Panc1 (cell line): ENCODE results near the gene ZBED4. TPM values are rescaled to one million over a fixed set of nuclear protein-coding genes. Genes with fewer than 3 reads are reported as not detected.

Source experiments
- ATAC-seq: fragments of 200-7000 bp; cut with Tn5 transposase; 2 replicates; pipeline ENCODE4 v1.9.1; 2020; ENCODE audit warnings: mild to moderate bottlenecking, moderate library complexity
- Bru-seq: library from RNA; stranded (reverse); fragments of 400-500 nt; gene quantifications from one replicate; lab custom pipeline; 2021; lab: Mats Ljungman, UMichigan
- BruChase-seq, 2 experiments: library from RNA; stranded (reverse); fragments of 400-500 nt; gene quantifications; one replicate each; lab custom pipeline; 2021; lab: Mats Ljungman, UMichigan
- BruUV-seq: library from RNA; stranded (reverse); fragments of 400-500 nt; replicated peaks from 2 replicates; lab custom pipeline; 2021; lab: Mats Ljungman, UMichigan
- CTCF ChIA-PET: fragments of 300-600 bp; sonication (Branson Sonifier 250); formaldehyde crosslinking; loops from one replicate; lab custom pipeline; 2022; ENCODE audit warnings: antibody characterized with exemption; lab: Charles Lee
- POLR2A ChIA-PET: fragments of 300-600 bp; sonication (Branson Sonifier 250); formaldehyde crosslinking; loops from one replicate; lab custom pipeline; 2022; ENCODE audit warnings: antibody characterized with exemption; lab: Charles Lee
- DNase-seq: peaks from one replicate; pipeline ENCODE4 v3.0.0-alpha.2; 2010; ENCODE audit warnings: low read depth, low spot score
- H3K27ac ChIP-seq: 2 replicates; pipeline ENCODE4 v1.5.1; 2011; ENCODE audit warnings: mild to moderate bottlenecking, low read length, inconsistent platforms
- H3K27me3 ChIP-seq: fragments of 200-500 bp; sonication (Bioruptor generic); 2 replicates; pipeline ENCODE4 v1.6.0; 2014; ENCODE audit warnings: low read length, inconsistent platforms; ENCODE audit not compliant: control insufficient read depth, insufficient read depth
- H3K36me3 ChIP-seq: fragments of 200-500 bp; sonication (Bioruptor generic); 2 replicates; pipeline ENCODE4 v1.5.1; 2014; ENCODE audit warnings: inconsistent platforms, mild to moderate bottlenecking, low read length, moderate library complexity; ENCODE audit not compliant: control insufficient read depth, insufficient read depth
- H3K4me1 ChIP-seq: 2 replicates; pipeline ENCODE4 v1.5.1; 2011; ENCODE audit warnings: inconsistent platforms, mild to moderate bottlenecking, low read length, moderate library complexity; ENCODE audit not compliant: control insufficient read depth, insufficient read depth
- H3K4me3 ChIP-seq, 2 experiments: 2 replicates each; pipeline ENCODE4 v1.5.1; 2011 to 2012; ENCODE audit warnings: low read depth in 2 of 2, low read length in 2 of 2, mild to moderate bottlenecking in 2 of 2, inconsistent platforms in 1 of 2, moderate library complexity in 1 of 2
- H3K9me3 ChIP-seq: fragments of 200-500 bp; sonication (Bioruptor generic); 2 replicates; pipeline ENCODE4 v1.5.1; 2014; ENCODE audit warnings: low read depth, mild to moderate bottlenecking, inconsistent platforms, low read length, moderate library complexity; ENCODE audit not compliant: control insufficient read depth, insufficient read depth
- CTCF ChIP-seq: fragments of 450-650 bp; IDR thresholded peaks from 2 replicates; pipeline ENCODE4 v1.5.1; 2017; ENCODE audit warnings: mild to moderate bottlenecking
- POLR2AphosphoS5 ChIP-seq: IDR thresholded peaks from 2 replicates; pipeline ENCODE4 v1.6.1; 2012; ENCODE audit warnings: mild to moderate bottlenecking, low read depth, low read length, moderate library complexity
- REST ChIP-seq, 2 experiments: IDR thresholded peaks; 2 replicates each; pipeline ENCODE4 v1.6.1; 2011 to 2012; ENCODE audit warnings: low read depth in 2 of 2, control low read depth in 1 of 2, low read length in 1 of 2, mild to moderate bottlenecking in 1 of 2, moderate library complexity in 1 of 2; ENCODE audit not compliant: insufficient read depth in 1 of 2
- SIN3A ChIP-seq: IDR thresholded peaks from 2 replicates; pipeline ENCODE4 v1.6.1; 2012; ENCODE audit warnings: low read depth, mild to moderate bottlenecking, low read length, moderate library complexity, borderline replicate concordance; ENCODE audit not compliant: insufficient read depth
- TCF7L2 ChIP-seq: IDR thresholded peaks from 2 replicates; pipeline ENCODE4 v1.6.1; 2011; ENCODE audit warnings: mild to moderate bottlenecking, low read depth, low read length, inconsistent platforms
- in situ Hi-C: cut with HindIII; loops from 2 replicates; pipeline ENCODE4 v1.10.0; 2016; ENCODE audit warnings: low sequenced_read_pairs, low pct_unique_long_range_greater_than_20kb
- intact Hi-C: fragments of 100-400 bp; cut with micrococcal nuclease; formaldehyde crosslinking; loops from one replicate; pipeline ENCODE4 v1.10.0; 2022; ENCODE audit not compliant: unreplicated experiment
- long read RNA-seq: library from polyadenylated mRNA; unstranded; transcript quantifications from one replicate; pipeline ENCODE4 v2.0.0, GENCODE V29; 2021; ENCODE audit not compliant: unreplicated experiment
- polyA plus RNA-seq: library from polyadenylated mRNA; unstranded; fragments of >200 nt; gene quantifications from one replicate; pipeline ENCODE4 v1.2.1, GENCODE V29; 2012; ENCODE audit warnings: missing spikeins; ENCODE audit not compliant: insufficient read length
- total RNA-seq: library from RNA; stranded (reverse); gene quantifications from one replicate; pipeline ENCODE4 v1.2.1, GENCODE V29; 2021; ENCODE audit not compliant: unreplicated experiment

Gene ZBED4, protein sequence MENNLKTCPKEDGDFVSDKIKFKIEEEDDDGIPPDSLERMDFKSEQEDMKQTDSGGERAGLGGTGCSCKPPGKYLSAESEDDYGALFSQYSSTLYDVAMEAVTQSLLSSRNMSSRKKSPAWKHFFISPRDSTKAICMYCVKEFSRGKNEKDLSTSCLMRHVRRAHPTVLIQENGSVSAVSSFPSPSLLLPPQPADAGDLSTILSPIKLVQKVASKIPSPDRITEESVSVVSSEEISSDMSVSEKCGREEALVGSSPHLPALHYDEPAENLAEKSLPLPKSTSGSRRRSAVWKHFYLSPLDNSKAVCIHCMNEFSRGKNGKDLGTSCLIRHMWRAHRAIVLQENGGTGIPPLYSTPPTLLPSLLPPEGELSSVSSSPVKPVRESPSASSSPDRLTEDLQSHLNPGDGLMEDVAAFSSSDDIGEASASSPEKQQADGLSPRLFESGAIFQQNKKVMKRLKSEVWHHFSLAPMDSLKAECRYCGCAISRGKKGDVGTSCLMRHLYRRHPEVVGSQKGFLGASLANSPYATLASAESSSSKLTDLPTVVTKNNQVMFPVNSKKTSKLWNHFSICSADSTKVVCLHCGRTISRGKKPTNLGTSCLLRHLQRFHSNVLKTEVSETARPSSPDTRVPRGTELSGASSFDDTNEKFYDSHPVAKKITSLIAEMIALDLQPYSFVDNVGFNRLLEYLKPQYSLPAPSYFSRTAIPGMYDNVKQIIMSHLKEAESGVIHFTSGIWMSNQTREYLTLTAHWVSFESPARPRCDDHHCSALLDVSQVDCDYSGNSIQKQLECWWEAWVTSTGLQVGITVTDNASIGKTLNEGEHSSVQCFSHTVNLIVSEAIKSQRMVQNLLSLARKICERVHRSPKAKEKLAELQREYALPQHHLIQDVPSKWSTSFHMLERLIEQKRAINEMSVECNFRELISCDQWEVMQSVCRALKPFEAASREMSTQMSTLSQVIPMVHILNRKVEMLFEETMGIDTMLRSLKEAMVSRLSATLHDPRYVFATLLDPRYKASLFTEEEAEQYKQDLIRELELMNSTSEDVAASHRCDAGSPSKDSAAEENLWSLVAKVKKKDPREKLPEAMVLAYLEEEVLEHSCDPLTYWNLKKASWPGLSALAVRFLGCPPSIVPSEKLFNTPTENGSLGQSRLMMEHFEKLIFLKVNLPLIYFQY
- total RNA-seq (17.3 TPM), Bru-seq, nascent RNA (percentile 76 among the genes with signal in this experiment), BruChase-seq, experiment 1, labeled RNA remaining after a 2-hour chase (percentile 89 among the genes with signal in this experiment), BruChase-seq, experiment 2, labeled RNA remaining after a 6-hour chase (percentile 82 among the genes with signal in this experiment)
- 11.6 TPM for polyA plus RNA-seq
- long read RNA-seq, full-length matches to known transcripts, result 6 of 47 reads
- long read RNA-seq, partial matches to known transcripts, result 0 of 47 reads
- long read RNA-seq, other reads (novel, unspliced or antisense), result 41 of 47 reads

- intact Hi-C loops (no loop called here), in situ Hi-C loops (no loop called here)
- BruUV-seq, result TSS peak; percentile 95
- Histone ChIP-seq H3K9me3 (no peaks in the 10 kb centered on the region), H3K27me3 (no peaks in the 10 kb centered on the region), H3K4me3 (peak within 1 kb of the TSS; percentile 83 to 88), H3K36me3 (peaks cover 5% of the 10 kb centered on the region; the same call in 1 of the 2 replicates), H3K27ac (peak within 1 kb of the TSS; percentile 90), H3K4me1 (peaks cover 23% of the 10 kb centered on the region)
- ATAC-seq (peak; percentile 90), DNase-seq (peak; percentile 59)
- no peak for TF ChIP-seq SIN3A
- TF ChIP-seq REST (IDR thresholded peaks at IDR 0.05; ENCODE audit: insufficient read depth in 1 of 2, low read depth in 2 of 2, low read length in 1 of 2), result no peak
- no peak for TF ChIP-seq CTCF
- TF ChIP-seq TCF7L2, result no peak
- TF ChIP-seq POLR2AphosphoS5, result peak; percentile 69
- ChIA-PET CTCF (no interaction called here), POLR2A (no interaction called here)
Observed at GRCh38 chr22:49852898-49853894, at the start of gene ZBED4. TSS of gene ZBED4 (plus strand) at chr22:49853844. CDS start at chr22:49883663, 29,819 bp downstream.
